Measurements from ENCODE around the gene STXBP1. TPM values are rescaled to one million over a fixed set of nuclear protein-coding genes. Genes with fewer than 3 reads are reported as not detected.

STXBP1 gene
- total and polyA plus RNA-seq, 2 donors (not counting 3 experiments of a cell fraction or from before 2014, with no cell fraction given): 18.8 to 51.3 TPM

DNA sequence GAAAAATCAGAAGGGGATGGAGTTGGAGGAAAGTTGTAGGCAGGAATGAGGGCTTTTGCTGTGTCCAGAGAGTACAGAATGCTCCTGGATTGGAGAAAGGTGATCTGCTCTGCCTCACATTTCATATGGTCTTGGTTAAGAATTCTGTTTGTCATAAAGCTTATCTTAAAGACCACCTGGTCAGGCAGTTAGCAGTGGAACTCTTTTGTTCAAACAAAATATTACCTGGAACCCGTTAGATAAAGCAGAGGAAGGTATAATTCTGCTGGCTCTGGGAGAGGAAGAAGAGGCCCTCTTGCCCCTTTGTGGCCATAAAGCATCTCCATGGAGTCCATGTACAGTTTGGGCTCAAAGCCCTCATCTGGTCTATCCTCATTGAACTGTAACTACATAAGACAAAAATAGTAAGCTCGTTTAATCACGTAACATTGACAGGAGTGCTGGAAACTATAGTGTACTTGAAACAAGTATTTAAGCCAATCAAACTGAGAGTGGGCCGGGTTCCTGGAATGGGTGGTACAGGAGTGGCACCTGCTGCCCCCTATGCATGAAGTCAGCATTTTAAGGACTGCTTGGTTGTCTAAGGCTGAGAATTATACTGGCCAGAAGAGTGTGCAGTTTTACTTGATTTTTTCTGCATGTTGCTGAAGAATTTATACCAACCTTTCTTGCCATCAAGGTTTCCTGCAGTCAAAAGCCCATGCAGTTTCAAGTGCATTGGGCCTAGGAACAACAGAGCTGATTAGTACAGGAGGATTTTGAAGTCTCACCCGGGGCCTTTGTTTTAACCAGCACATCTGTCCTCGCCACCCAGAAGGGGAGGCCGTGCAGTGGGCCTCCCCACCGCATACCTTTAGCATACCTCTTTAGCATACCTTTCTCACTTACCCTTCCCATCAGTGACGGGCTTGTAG, 39.9 kb downstream of the STXBP1 start:
- Histone ChIP-seq H2AFZ (ENCODE audit: low read depth, low read length) (no peak overlapping the region), H3K9me3 (replicated peaks; ENCODE audit: control insufficient read depth, insufficient read depth, low read length) (no peaks in the 10 kb centered on the region), H3K4me1 (ENCODE audit: control insufficient read depth, extremely low read depth, insufficient read depth, low read length) (no peaks in the 10 kb centered on the region), H3K27me3 (ENCODE audit: control insufficient read depth in 2 of 2, insufficient read depth in 2 of 2, low read length in 2 of 2) (no peaks in the 10 kb centered on the region), H3K4me2 (ENCODE audit: insufficient read depth, low read length) (no peak overlapping the region), H3K9ac (replicated peaks; ENCODE audit: extremely low read depth, insufficient read depth, low read length) (no peak overlapping the region), H3K36me3 (ENCODE audit: control insufficient read depth in 2 of 2, extremely low read depth in 1 of 2, insufficient read depth in 2 of 2, low read length in 2 of 2) (peaks cover 3 to 7% of the 10 kb centered on the region in 2 experiments), H4K20me1 (replicated peaks; ENCODE audit: control insufficient read depth, extremely low read depth, insufficient read depth, low read length) (no peaks in the 10 kb centered on the region), H3K9me1 (replicated peaks; ENCODE audit: control insufficient read depth, extremely low read depth, insufficient read depth, low read length) (no peaks in the 10 kb centered on the region), H3K4me3 (replicated peaks in 1 of 3; ENCODE audit: insufficient read depth in 1 of 3, low read depth in 1 of 3, low read length in 3 of 3) (no peak overlapping the region), H3K27ac (ENCODE audit: insufficient read depth, low read depth, low read length) (no peak overlapping the region), H3K79me2 (ENCODE audit: control insufficient read depth, insufficient read depth, low read length) (no peaks in the 10 kb centered on the region)
- dilution Hi-C loops (cut with MboI; ENCODE audit: extremely low pct_ligation_motif_present, low sequenced_read_pairs) (no loop called here), intact Hi-C loops (cut with micrococcal nuclease) (no loop called here)
- BruUV-seq (replicated peaks): no TSS peak
- ChIA-PET CTCF (interaction anchor here (1.2 to 2.0 kb wide), 2 partner anchors 17 to 36 kb away, joined by 4 read pairs; no protein-coding TSS in a partner anchor), POLR2A (no interaction called here)
- DNase-seq (ENCODE audit: low read depth, low spot score) (no peak), FAIRE-seq (no peak)
- TF ChIP-seq POLR2AphosphoS5 (IDR thresholded peaks at IDR 0.05; ENCODE audit: insufficient read depth, low read depth, low read length) (no peak), FOS (IDR thresholded peaks at IDR 0.05; ENCODE audit: borderline replicate concordance, insufficient read depth, low read length) (no peak), JUN (IDR thresholded peaks at IDR 0.05; ENCODE audit: borderline replicate concordance, insufficient read depth, insufficient read length, low read depth) (no peak), EZH2 (IDR thresholded peaks at IDR 0.05; ENCODE audit: borderline replicate concordance, low read depth, low read length, severe bottlenecking) (no peak), POLR2A (IDR thresholded peaks at IDR 0.05; ENCODE audit: low read depth, low read length) (no peak), MAX (IDR thresholded peaks at IDR 0.05; ENCODE audit: insufficient read depth, insufficient read length) (no peak), CTCF (IDR thresholded peaks at IDR 0.05; ENCODE audit: extremely low read depth in 1 of 2, insufficient read depth in 1 of 2, low read depth in 1 of 2, low read length in 2 of 2) (no peak), MYC (IDR thresholded peaks at IDR 0.05; ENCODE audit: low read depth, low read length) (no peak), GATA2 (IDR thresholded peaks at IDR 0.05; ENCODE audit: insufficient read depth, insufficient read length, low read depth, low read length) (no peak)

Measured in endothelial cell of umbilical vein (primary cell).